ENCODE results near the gene VSTM5.

VSTM5 gene

DNA sequence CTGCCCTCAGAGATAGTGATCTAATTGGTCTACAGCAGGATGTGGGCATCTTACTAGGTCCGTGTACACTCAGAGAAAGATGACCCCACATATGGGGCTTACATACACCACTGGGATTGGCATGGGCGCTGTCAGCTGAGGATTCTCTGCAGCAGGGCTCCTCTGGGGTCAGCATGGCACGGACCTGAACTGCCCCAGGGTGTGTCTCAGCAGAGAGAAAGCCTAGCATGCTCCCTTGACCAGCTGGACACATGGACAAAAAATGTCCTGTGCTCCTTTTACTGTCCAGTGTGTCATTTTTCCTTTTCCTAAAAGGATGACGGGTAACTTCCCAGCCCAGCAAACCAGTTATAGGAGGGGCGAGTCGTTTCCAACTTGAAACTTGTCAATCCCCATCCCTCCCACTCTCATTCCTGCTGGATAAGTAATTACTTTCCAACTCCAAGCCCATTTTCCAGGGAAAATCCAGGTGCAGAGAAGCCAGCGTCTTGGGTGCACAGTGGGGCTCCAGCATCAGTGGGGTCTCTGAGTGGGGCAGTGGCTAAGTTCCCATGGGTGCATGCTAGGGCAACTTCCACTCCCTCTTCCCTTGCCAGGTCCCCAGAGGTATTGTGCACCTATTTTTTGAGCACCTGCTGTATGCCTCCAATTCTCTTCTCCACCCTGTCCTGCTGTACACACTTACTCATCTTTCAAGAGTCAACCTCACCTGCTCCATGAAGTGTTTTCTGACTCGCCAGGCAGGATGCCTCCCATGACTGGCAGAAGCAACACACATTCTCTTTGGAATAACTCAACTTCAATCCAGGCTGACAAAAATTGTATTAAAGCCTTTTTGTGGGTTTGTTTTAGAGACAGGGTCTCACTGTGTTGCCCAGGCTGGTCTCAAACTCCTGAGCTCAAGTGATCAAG, 5.0 kb downstream of the VSTM5 start:
- no peaks in the 10 kb centered on the region for H3K36me3 ChIP-seq
- no peaks in the 10 kb centered on the region for H3K9me3 ChIP-seq (replicated peaks in 1 of 11)
- peaks cover 0 to 10% (median 5%) of the 10 kb centered on the region in 10 experiments; a peak in 14 of 20 replicates for H3K4me1 ChIP-seq
- H3K4me2 ChIP-seq, result no peak overlapping the region
- H4K20me1 ChIP-seq, result no peaks in the 10 kb centered on the region; a peak in 1 of 22 replicates
- no peak overlapping the region for H3K9ac ChIP-seq
- TF ChIP-seq Cebpa-rat (IDR thresholded peaks at IDR 0.05), result no peak
- H3K4me3 ChIP-seq, result no peak overlapping the region
- no peak overlapping the region for H3K27ac ChIP-seq
- H3K27me3 ChIP-seq, result peaks cover 0 to 11% (median 8%) of the 10 kb centered on the region in 11 experiments; a peak in 14 of 22 replicates

DNA sequence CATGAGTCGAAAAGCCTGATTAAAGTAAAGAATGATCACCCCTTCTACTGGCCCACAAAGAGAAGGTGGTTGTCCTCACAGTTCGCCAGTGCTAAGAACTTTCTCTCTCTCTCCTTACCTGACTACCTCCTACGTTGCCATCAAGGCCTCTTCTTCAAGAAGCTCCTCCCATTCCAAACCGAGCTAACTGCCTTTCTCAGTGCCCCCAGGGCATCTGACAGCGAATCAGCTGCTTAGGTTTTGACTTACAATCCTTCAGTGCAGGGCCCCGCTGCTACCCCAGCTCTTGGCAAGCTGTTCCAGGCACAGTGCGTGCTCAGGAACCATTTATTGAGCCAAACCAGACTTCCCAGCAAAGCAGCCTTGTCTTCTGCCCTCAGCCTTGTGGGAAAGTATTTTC, 5.8 kb downstream of the VSTM5 start:
- TF ChIP-seq Cebpa-rat (IDR thresholded peaks at IDR 0.05), result no peak
- Histone ChIP-seq H3K9ac (no peak overlapping the region), H3K4me2 (no peak overlapping the region), H4K20me1 (no peaks in the 10 kb centered on the region; a peak in 1 of 22 replicates), H3K36me3 (no peaks in the 10 kb centered on the region), H3K27me3 (peaks cover 0 to 2% (median under 1%) of the 10 kb centered on the region in 11 experiments; a peak in 8 of 22 replicates), H3K9me3 (replicated peaks in 1 of 11) (no peaks in the 10 kb centered on the region), H3K4me3 (no peak overlapping the region), H3K27ac (no peak overlapping the region), H3K4me1 (peaks cover 0 to 17% (median 13%) of the 10 kb centered on the region in 10 experiments; a peak in 14 of 20 replicates)

- Histone ChIP-seq H3K9ac (no peak overlapping the region), H3K27me3 (no peaks in the 10 kb centered on the region), H3K27ac (no peak overlapping the region), H3K36me3 (no peaks in the 10 kb centered on the region), H4K20me1 (no peaks in the 10 kb centered on the region; a peak in 1 of 22 replicates), H3K4me2 (no peak overlapping the region), H3K9me3 (replicated peaks in 1 of 11) (0 out of 22 replicates have a peak, but pooled peaks cover 0 to 2% (median 0%) of the 10 kb centered on the region in 11 experiments), H3K4me3 (no peak overlapping the region), H3K4me1 (peaks cover 0 to 23% (median 18%) of the 10 kb centered on the region in 10 experiments; a peak in 14 of 20 replicates)
- no peak for TF ChIP-seq Cebpa-rat (IDR thresholded peaks at IDR 0.05)
Observed at GRCh38 chr11:93843906-93844305, 6.5 kb downstream of the VSTM5 start.

GRCh38 chr11:93842461-93842860, 8.0 kb downstream of the VSTM5 start:
- Histone ChIP-seq H3K36me3 (no peaks in the 10 kb centered on the region), H3K4me2 (no peak overlapping the region), H3K9me3 (replicated peaks in 1 of 11) (peaks cover 0 to 3% (median 0%) of the 10 kb centered on the region in 11 experiments; a peak in 1 of 22 replicates), H3K4me3 (no peak overlapping the region), H3K4me1 (peaks cover 0 to 27% (median 21%) of the 10 kb centered on the region in 10 experiments; a peak in 14 of 20 replicates), H3K9ac (no peak overlapping the region), H4K20me1 (no peaks in the 10 kb centered on the region; a peak in 1 of 22 replicates), H3K27ac (no peak overlapping the region), H3K27me3 (no peaks in the 10 kb centered on the region)
- no peak for TF ChIP-seq Cebpa-rat (IDR thresholded peaks at IDR 0.05)

- Histone ChIP-seq H3K36me3 (no peaks in the 10 kb centered on the region), H3K9me3 (replicated peaks in 1 of 11) (peaks cover 0 to 3% (median 0%) of the 10 kb centered on the region in 11 experiments; a peak in 1 of 22 replicates), H3K27me3 (no peaks in the 10 kb centered on the region), H3K9ac (no peak overlapping the region), H3K4me2 (no peak overlapping the region), H3K4me3 (no peak overlapping the region), H4K20me1 (no peaks in the 10 kb centered on the region; a peak in 1 of 22 replicates), H3K4me1 (peaks cover 0 to 27% (median 21%) of the 10 kb centered on the region in 10 experiments; a peak in 14 of 20 replicates), H3K27ac (no peak overlapping the region)
- TF ChIP-seq Cebpa-rat (IDR thresholded peaks at IDR 0.05), result no peak
Observed at GRCh38 chr11:93842034-93842433, 8.4 kb downstream of the VSTM5 start.

DNA sequence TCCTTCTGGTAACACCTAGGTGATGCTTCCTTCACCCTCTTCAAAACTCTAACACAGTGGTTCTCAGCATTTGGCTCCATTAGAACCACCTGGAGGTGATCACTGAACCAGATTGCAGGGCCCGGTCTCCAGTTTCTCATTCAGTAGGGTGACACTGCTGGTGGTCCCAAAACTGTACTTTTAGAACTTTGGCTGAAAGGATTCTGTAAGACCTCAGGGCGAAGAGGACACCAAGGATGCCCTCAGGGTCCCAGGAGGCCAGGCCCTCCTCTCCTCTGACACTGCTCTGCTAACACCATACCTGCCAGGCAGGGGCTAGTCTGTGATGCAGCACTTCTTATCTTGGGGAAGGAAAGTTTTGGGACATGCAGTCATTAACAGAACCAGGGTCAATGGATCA, 9.0 kb downstream of the VSTM5 start:
- no peaks in the 10 kb centered on the region; a peak in 1 of 22 replicates for H4K20me1 ChIP-seq
- no peak for TF ChIP-seq Cebpa-rat (IDR thresholded peaks at IDR 0.05)
- peaks cover 0 to 27% (median 21%) of the 10 kb centered on the region in 10 experiments; a peak in 14 of 20 replicates for H3K4me1 ChIP-seq
- no peak overlapping the region for H3K4me3 ChIP-seq
- H3K4me2 ChIP-seq, result 0 out of 22 replicates have a peak overlapping the region, but pooled peaks of 2 of the 11 experiments have one; percentile 61 to 63
- H3K27me3 ChIP-seq, result no peaks in the 10 kb centered on the region
- no peaks in the 10 kb centered on the region for H3K36me3 ChIP-seq
- H3K9ac ChIP-seq, result no peak overlapping the region
- H3K9me3 ChIP-seq (replicated peaks in 1 of 11), result peaks cover 0 to 3% (median 0%) of the 10 kb centered on the region in 11 experiments; a peak in 1 of 22 replicates
- no peak overlapping the region for H3K27ac ChIP-seq

DNA sequence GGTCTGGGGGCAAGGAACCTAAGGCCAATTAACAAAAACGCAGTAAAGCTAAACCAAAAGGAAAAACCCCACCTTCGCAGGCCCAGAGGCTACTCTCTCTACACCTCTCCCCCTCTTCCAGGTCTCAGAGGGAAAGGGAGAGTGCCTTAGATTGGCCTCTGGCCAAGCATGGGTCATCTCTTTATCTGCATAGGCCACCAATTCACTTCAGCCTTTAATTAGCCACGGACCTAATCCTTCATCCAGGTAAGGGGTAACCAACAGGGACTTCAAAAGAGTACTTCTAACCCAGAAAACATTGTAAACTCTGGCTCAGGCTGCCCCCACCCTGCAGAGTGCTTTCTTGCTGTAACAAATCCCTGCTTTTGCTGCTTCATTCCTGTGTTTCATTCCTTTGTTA, 9.4 kb downstream of the VSTM5 start:
- H3K9me3 ChIP-seq (replicated peaks in 1 of 11), result peaks cover 0 to 3% (median 0%) of the 10 kb centered on the region in 11 experiments; a peak in 1 of 22 replicates
- H3K4me1 ChIP-seq, result peaks cover 0 to 27% (median 21%) of the 10 kb centered on the region in 10 experiments; a peak in 14 of 20 replicates
- peak overlapping the region in 7 of 11 experiments; percentile 18 to 63 (median 45); a peak in 8 of 22 replicates for H3K4me2 ChIP-seq
- no peaks in the 10 kb centered on the region for H3K27me3 ChIP-seq
- TF ChIP-seq Cebpa-rat (IDR thresholded peaks at IDR 0.05), result no peak
- no peak overlapping the region for H3K27ac ChIP-seq
- H3K9ac ChIP-seq, result no peak overlapping the region
- no peak overlapping the region for H3K4me3 ChIP-seq
- no peaks in the 10 kb centered on the region; a peak in 1 of 22 replicates for H4K20me1 ChIP-seq
- H3K36me3 ChIP-seq, result no peaks in the 10 kb centered on the region

- no peaks in the 10 kb centered on the region; a peak in 1 of 22 replicates for H4K20me1 ChIP-seq
- H3K27ac ChIP-seq, result no peak overlapping the region
- no peak overlapping the region for H3K9ac ChIP-seq
- peak overlapping the region in 8 of 11 experiments; percentile 18 to 63 (median 41); a peak in 12 of 22 replicates for H3K4me2 ChIP-seq
- no peak for TF ChIP-seq Cebpa-rat (IDR thresholded peaks at IDR 0.05)
- H3K36me3 ChIP-seq, result no peaks in the 10 kb centered on the region
- no peaks in the 10 kb centered on the region for H3K27me3 ChIP-seq
- H3K4me3 ChIP-seq, result no peak overlapping the region
- H3K4me1 ChIP-seq, result peaks cover 0 to 27% (median 21%) of the 10 kb centered on the region in 10 experiments; a peak in 14 of 20 replicates
- H3K9me3 ChIP-seq (replicated peaks in 1 of 11), result peaks cover 0 to 3% (median 0%) of the 10 kb centered on the region in 11 experiments; a peak in 1 of 22 replicates
Observed at GRCh38 chr11:93840180-93840579, 10.2 kb downstream of the VSTM5 start.

DNA sequence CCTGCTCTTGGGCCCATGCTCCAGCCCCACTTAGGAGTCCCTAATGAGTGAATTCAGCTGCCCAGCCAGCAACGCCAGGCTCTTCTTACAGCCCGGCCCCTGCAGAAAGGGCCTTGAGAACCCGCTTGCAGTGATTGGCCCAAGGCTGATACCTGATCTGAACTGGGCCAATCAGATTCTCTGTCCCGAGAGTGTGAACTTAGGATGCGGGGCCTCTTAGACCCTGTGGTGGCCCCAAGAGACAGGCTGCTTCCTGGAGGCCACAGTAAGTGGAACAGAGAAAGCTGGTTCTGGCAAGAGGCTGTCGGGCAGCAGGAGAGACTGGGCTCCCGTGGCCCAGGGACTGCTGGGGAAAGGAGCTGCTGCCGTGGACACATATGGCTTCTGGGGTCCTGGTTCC, 11.5 kb downstream of the VSTM5 start:
- Histone ChIP-seq H3K4me3 (no peak overlapping the region), H3K27ac (no peak overlapping the region), H4K20me1 (no peaks in the 10 kb centered on the region; a peak in 1 of 22 replicates), H3K9ac (no peak overlapping the region), H3K27me3 (no peaks in the 10 kb centered on the region), H3K4me1 (peaks cover 0 to 27% (median 21%) of the 10 kb centered on the region in 10 experiments; a peak in 14 of 20 replicates), H3K36me3 (no peaks in the 10 kb centered on the region), H3K9me3 (replicated peaks in 1 of 11) (peaks cover 0 to 3% (median 0%) of the 10 kb centered on the region in 11 experiments; a peak in 1 of 22 replicates), H3K4me2 (peak overlapping the region in 5 of 11 experiments; percentile 10 to 63 (median 52); a peak in 5 of 22 replicates)
- no peak for TF ChIP-seq Cebpa-rat (IDR thresholded peaks at IDR 0.05)

All from BLaER1 treated with 17β-estradiol and CSF1 and Interleukin-3, amounts not matched to agents 10 nM and 100 nM (cell line).